ENCODE measurements around the gene ALAD.
"Not testable (repeated sequence)": the region's sequence is repeated elsewhere in the genome, so short reads cannot be mapped to it uniquely, and the experiment has no call there.

Gene ALAD

GRCh38 chr9:113401027-113401792 lies at the start of gene ALAD:
Gene ALAD, minus strand, starts transcription at chr9:113401284. Its CDS starts 7,725 bp downstream, at chr9:113393559.
- TF ChIP-seq, protein P1, sequence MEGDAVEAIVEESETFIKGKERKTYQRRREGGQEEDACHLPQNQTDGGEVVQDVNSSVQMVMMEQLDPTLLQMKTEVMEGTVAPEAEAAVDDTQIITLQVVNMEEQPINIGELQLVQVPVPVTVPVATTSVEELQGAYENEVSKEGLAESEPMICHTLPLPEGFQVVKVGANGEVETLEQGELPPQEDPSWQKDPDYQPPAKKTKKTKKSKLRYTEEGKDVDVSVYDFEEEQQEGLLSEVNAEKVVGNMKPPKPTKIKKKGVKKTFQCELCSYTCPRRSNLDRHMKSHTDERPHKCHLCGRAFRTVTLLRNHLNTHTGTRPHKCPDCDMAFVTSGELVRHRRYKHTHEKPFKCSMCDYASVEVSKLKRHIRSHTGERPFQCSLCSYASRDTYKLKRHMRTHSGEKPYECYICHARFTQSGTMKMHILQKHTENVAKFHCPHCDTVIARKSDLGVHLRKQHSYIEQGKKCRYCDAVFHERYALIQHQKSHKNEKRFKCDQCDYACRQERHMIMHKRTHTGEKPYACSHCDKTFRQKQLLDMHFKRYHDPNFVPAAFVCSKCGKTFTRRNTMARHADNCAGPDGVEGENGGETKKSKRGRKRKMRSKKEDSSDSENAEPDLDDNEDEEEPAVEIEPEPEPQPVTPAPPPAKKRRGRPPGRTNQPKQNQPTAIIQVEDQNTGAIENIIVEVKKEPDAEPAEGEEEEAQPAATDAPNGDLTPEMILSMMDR (conservative IDR thresholded peaks at IDR 0.05; ENCODE audit: low read length): peak; percentile 74
- peak within 1 kb of the TSS; percentile 95 for H3K4me3 ChIP-seq (ENCODE audit: low read length)
- DNase-seq (ENCODE audit: low read depth): peak; percentile 98

GRCh38 chr9:113449376-113449775 lies 48.3 kb upstream of the ALAD start:
- no peak overlapping the region for H3K4me3 ChIP-seq (ENCODE audit: low read length)
- TF ChIP-seq, protein P1 (conservative IDR thresholded peaks at IDR 0.05; ENCODE audit: low read length): no peak
- no peak for DNase-seq (ENCODE audit: low read depth)

GRCh38 chr9:113446323-113446740 lies 45.2 kb upstream of the ALAD start:
- no peak overlapping the region for H3K4me3 ChIP-seq (ENCODE audit: low read length)
- TF ChIP-seq, protein P1 (conservative IDR thresholded peaks at IDR 0.05; ENCODE audit: low read length): peak; percentile 64
- peak; percentile 54 for DNase-seq (ENCODE audit: low read depth)

GRCh38 chr9:113444736-113445135 lies 43.7 kb upstream of the ALAD start:
- no peak for DNase-seq (ENCODE audit: low read depth)
- TF ChIP-seq, protein P1 (conservative IDR thresholded peaks at IDR 0.05; ENCODE audit: low read length): no peak
- H3K4me3 ChIP-seq (ENCODE audit: low read length): no peak overlapping the region

- not testable (repeated sequence) for DNase-seq (ENCODE audit: low read depth); H3K4me3 ChIP-seq (ENCODE audit: low read length)
These were observed 36.6 kb upstream of the ALAD start for GRCh38 chr9:113437716-113438115.

- no peak overlapping the region for H3K4me3 ChIP-seq (ENCODE audit: low read length)
- TF ChIP-seq, protein P1 (conservative IDR thresholded peaks at IDR 0.05; ENCODE audit: low read length): no peak
- DNase-seq (ENCODE audit: low read depth): peak; percentile 48
These were observed 35.8 kb upstream of the ALAD start for GRCh38 chr9:113436728-113437515.

GRCh38 chr9:113431191-113431590 lies 30.1 kb upstream of the ALAD start:
- no peak overlapping the region for H3K4me3 ChIP-seq (ENCODE audit: low read length)
- no peak for DNase-seq (ENCODE audit: low read depth)
- TF ChIP-seq, protein P1 (conservative IDR thresholded peaks at IDR 0.05; ENCODE audit: low read length): no peak

All from AG10803 (cell line).